Choroid plexus epithelial cell (primary cell): ENCODE results near the gene ADAM8.

Source experiments
- DNase-seq: peaks from one replicate; pipeline ENCODE4 v3.0.0-alpha.2; 2010; ENCODE audit warnings: low read depth
- H3K4me3 ChIP-seq: 2 replicates; pipeline ENCODE4 v1.5.1; 2011; ENCODE audit warnings: low read depth, mild to moderate bottlenecking, control low read depth, low read length, moderate library complexity
- CTCF ChIP-seq: conservative IDR thresholded peaks from 2 replicates; pipeline ENCODE4 v1.5.1; 2011; ENCODE audit warnings: low read depth, mild to moderate bottlenecking, control low read depth, inconsistent platforms, low read length, moderate library complexity

The ADAM8 gene

DNA sequence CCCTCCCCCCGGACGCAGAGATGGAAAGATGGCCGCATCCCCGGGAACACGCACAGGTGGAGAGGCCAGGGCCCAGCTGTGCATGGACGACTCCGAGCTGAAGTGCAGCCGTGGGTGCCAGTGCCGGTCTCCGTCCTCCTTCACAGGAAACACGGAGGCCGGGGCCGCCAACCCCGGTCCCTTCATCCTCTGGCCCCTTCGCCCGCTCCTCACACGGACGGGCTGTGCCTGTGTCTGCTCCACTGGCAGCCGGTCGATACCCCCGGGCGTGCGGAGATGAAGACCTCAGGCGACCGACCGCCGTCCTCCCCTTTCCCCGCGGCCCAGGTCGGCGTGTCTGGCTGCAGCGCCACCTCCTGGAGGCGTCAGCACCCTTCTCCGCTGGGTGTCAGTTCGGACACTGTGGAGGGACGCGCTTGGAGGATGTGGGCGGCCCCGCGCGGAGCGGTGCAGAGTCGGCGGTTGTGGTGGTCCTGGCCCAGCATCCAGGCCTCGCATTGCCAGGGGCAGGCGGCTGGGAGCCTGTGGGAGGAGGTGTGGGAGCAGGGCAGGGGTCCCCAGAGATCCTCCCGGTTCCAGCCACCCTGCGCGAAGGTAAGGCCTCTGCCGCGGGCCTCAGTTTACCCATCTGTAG is 41.9 kb upstream of the ADAM8 start:
- peak overlapping the region; percentile 52 for H3K4me3 ChIP-seq
- TF ChIP-seq CTCF, result peak; percentile 84
- DNase-seq, result peak; percentile 60

DNA sequence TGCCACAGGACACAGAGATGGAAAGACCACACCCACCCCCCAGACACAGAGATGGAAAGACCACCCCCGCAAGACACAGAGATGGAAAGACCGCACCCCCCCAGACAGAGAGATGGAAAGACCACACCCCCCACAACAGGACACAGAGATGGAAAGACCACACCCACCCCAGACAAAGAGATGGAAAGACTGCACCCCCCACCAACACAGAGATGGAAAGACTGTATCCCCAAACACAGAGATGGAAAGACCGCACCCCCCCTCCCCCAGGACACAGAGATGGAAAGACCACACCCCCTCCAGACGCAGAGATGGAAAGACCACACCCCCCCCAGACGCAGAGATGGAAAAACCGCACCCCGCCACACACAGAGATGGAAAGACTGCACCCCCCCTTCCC is 40.1 kb upstream of the ADAM8 start:
- DNase-seq, result no peak

DNA sequence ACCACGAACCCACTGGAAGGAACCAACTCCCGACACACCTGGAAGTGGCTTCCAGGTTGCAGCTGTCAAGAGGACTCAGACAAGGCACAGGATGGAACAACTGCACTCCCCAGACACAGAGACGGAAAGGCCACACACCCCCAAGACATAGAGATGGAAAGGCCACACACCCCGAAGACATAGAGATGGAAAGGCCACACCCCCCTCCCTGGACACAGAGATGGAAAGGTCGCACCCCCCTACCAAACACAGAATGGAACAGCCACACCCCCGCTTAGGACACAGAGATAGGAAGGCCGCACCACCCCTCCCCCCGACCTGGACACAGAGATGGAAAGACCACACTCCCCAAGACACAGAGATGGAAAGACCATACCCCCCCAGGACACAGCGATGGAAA is 39.6 kb upstream of the ADAM8 start:
- no peak for DNase-seq
- no peak for TF ChIP-seq CTCF
- no peak overlapping the region for H3K4me3 ChIP-seq

More for the DNA sequence above, 40.1 kb upstream of the ADAM8 start:
- H3K4me3 ChIP-seq, result no peak overlapping the region
- no peak for TF ChIP-seq CTCF

- peak; percentile 30 for DNase-seq
- no peak overlapping the region for H3K4me3 ChIP-seq
- TF ChIP-seq CTCF, result no peak
These were observed 39.2 kb upstream of the ADAM8 start for GRCh38 chr10:133315847-133316246.

DNA sequence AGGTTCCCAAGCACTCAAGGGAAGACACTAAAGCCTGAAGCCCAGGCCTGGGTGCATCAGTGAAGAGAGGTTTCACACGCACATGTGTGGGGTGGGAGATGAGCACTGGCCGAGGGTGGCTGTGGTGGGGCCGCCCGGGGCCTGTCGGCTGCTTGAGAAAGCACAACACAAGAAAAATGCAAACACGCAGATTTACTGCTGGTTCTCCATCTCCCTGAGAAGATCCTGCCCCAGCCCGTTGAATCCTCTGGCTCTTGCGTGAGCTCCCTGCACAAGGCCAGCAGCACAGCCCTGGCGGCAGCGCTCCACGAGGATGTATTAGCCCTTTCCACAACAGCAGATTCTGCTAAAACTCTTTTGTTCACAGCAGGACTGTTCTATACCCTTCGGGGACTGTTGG is 38.2 kb upstream of the ADAM8 start:
- no peak for TF ChIP-seq CTCF
- H3K4me3 ChIP-seq, result no peak overlapping the region
- DNase-seq, result no peak

GRCh38 chr10:133313192-133313591 is 36.5 kb upstream of the ADAM8 start:
- no peak for TF ChIP-seq CTCF
- DNase-seq, result no peak
- no peak overlapping the region for H3K4me3 ChIP-seq

DNA sequence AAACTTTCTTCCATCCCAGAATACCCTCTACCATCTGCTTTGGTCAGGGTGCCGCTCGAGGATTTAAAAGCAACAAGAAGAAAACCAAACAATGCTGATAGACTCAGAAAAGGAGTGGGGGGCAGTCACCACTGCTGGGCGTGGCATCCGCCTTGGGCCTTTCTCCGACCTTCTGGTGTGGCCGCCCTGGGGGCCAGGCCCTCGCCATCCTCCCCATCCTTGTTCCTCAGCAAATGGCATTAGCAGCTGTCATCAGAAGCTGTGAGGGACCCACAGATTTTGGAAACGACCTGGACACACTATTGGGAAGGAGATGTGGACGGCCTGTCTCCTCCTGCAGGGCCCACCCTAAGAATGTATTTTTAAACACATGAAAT is 36.1 kb upstream of the ADAM8 start:
- TF ChIP-seq CTCF, result no peak
- no peak for DNase-seq

More for the DNA sequence above, 36.1 kb upstream of the ADAM8 start:
- H3K4me3 ChIP-seq, result no peak overlapping the region
